Sigmoid colon (tissue), 4 donors: ENCODE data around the gene BTNL8.

ENCODE experiments used
- EP300 ChIP-seq, 4 donors: sonication (generic); formaldehyde crosslinking; IDR thresholded peaks; one replicate each; pipeline ENCODE4 v1.6.1; 2017; ENCODE audit warnings: antibody characterized with exemption in 4 of 4
- POLR2A ChIP-seq, 2 donors: fragments of 450-650 bp; IDR thresholded peaks; one replicate each; pipeline ENCODE4 v1.6.1; 2016; ENCODE audit warnings: antibody characterized with exemption in 2 of 2, mild to moderate bottlenecking in 2 of 2, moderate library complexity in 2 of 2
- POLR2AphosphoS5 ChIP-seq, 4 donors: sonication (generic); formaldehyde crosslinking; IDR thresholded peaks; one replicate each; pipeline ENCODE4 v1.6.1; 2017; ENCODE audit warnings: antibody characterized with exemption in 4 of 4
- TF ChIP-seq, protein P1 (sequence below), 4 experiments: fragments of 450-650 bp in 3 of 4; fragments of 200-600 bp in 1 of 4; IDR thresholded peaks; one replicate each; pipeline ENCODE4 v1.5.1; 2016 to 2019; ENCODE audit warnings: antibody characterized with exemption in 4 of 4, mild to moderate bottlenecking in 3 of 4, moderate library complexity in 2 of 4

DNA sequence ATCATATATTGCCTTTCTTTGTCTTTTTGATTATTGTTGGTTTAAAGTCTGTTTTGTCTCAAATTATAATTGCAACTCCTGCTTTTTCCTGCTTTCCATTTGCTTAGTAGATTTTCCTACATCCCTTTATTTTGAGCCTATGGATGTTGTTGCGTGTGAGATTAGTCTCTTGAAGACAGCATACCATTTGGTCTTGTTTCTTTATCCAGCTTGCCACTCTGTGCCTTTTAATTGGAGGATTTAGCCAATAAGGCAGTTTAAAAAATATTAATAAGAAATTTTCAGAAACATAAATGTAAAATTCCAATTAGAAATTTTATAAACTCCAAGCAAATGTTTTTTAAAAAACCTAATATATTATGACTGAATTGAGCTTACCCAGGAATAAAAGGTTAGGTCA, 24.0 kb downstream of the BTNL8 start:
- TF ChIP-seq, protein P1, sequence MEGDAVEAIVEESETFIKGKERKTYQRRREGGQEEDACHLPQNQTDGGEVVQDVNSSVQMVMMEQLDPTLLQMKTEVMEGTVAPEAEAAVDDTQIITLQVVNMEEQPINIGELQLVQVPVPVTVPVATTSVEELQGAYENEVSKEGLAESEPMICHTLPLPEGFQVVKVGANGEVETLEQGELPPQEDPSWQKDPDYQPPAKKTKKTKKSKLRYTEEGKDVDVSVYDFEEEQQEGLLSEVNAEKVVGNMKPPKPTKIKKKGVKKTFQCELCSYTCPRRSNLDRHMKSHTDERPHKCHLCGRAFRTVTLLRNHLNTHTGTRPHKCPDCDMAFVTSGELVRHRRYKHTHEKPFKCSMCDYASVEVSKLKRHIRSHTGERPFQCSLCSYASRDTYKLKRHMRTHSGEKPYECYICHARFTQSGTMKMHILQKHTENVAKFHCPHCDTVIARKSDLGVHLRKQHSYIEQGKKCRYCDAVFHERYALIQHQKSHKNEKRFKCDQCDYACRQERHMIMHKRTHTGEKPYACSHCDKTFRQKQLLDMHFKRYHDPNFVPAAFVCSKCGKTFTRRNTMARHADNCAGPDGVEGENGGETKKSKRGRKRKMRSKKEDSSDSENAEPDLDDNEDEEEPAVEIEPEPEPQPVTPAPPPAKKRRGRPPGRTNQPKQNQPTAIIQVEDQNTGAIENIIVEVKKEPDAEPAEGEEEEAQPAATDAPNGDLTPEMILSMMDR (IDR thresholded peaks at IDR 0.05), result no peak
- no peak for TF ChIP-seq POLR2AphosphoS5 (IDR thresholded peaks at IDR 0.05)
- TF ChIP-seq POLR2A (IDR thresholded peaks at IDR 0.05), result no peak
- no peak for TF ChIP-seq EP300 (IDR thresholded peaks at IDR 0.05)
